Left lung (tissue), 10 donors: ENCODE results near the gene CCDC6. TPM values are rescaled to one million over a fixed set of nuclear protein-coding genes. Genes with fewer than 3 reads are reported as not detected.

Experiments
- ATAC-seq: fragments of 200-7000 bp; cut with Tn5 transposase; one replicate; pipeline ENCODE4 v1.9.1; 2020; ENCODE audit warnings: moderate library complexity
- DNase-seq, 4 donors: peaks; one replicate each; pipeline ENCODE4 v3.0.0-alpha.2; 2013 to 2020
- H3K27ac ChIP-seq, 2 donors: fragments of 200-600 bp; sonication (generic) in 1 of 2; one replicate each; pipeline versions ENCODE4 v1.5.0 to v1.8.0; 2020 to 2021
- H3K27me3 ChIP-seq, 2 donors: fragments of 200-600 bp; sonication (generic) in 1 of 2; one replicate each; pipeline versions ENCODE4 v1.5.0 to v1.8.0; 2020 to 2021
- H3K36me3 ChIP-seq, 2 donors: fragments of 200-600 bp; sonication (generic) in 1 of 2; one replicate each; pipeline versions ENCODE4 v1.5.0 to v1.8.0; 2020 to 2021
- H3K4me1 ChIP-seq, 2 donors: fragments of 200-600 bp; one replicate each; pipeline ENCODE4 v1.8.0; 2021
- H3K4me3 ChIP-seq, 2 donors: fragments of 200-600 bp; sonication (generic) in 1 of 2; one replicate each; pipeline versions ENCODE4 v1.5.0 to v1.8.0; 2020 to 2021; ENCODE audit warnings: mild to moderate bottlenecking in 1 of 2
- H3K9me3 ChIP-seq, 2 donors: fragments of 200-600 bp; sonication (generic) in 1 of 2; one replicate each; pipeline versions ENCODE4 v1.5.0 to v1.8.0; 2020 to 2021
- CTCF ChIP-seq, 2 donors: fragments of 200-600 bp; sonication (generic) in 1 of 2; IDR thresholded peaks; one replicate each; pipeline versions ENCODE4 v1.5.0 to v1.8.0; 2021; ENCODE audit warnings: antibody characterized with exemption in 2 of 2
- intact Hi-C, 2 donors: fragments of 100-400 bp; cut with DNase I; formaldehyde crosslinking; loops; one replicate each; pipeline versions ENCODE4 v1.11.2 to v1.14.2; 2022
- polyA plus RNA-seq, 6 donors: library from polyadenylated mRNA; unstranded; fragments of 120-200 nt; gene quantifications; one replicate each; pipeline ENCODE4 v1.2.1, GENCODE V29; 2013; ENCODE audit not compliant: insufficient read length in 6 of 6
- total RNA-seq, 2 donors: library from RNA; stranded (reverse); fragmentation: NEBNext Ultra II Directional; extraction: Animal tissue kit (Norgen Biotek cat#: 25700); gene quantifications; one replicate each; pipeline ENCODE4 v1.2.1, GENCODE V29; 2021
- donor health status: DM: no; HTN: yes; CAD: no.
- donor health status: DM: no; HTN: no; CAD: no.

Gene CCDC6
- total and polyA plus RNA-seq, 8 donors = 32.1 to 76.6 (median 44.4) TPM

DNA sequence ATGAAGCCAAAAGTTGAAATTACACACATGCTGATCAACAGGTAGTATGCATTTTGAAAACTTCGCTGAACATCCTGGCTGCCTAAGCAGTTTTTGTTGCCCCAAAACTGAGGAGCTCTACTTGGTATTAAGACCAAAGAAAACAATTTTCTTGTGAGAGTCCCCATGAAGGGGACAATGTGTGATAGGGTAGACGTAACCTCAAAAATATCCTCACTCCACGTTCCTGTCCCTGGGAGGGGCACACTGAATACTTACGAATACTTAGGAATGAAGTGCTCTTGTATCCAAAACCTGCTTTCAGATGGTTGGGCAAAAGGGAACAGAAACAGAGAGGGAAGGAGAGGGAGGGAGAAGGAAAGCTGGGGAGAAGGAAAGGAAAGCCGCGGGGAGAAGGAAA, 24.7 kb downstream of the CCDC6 start:
- Histone ChIP-seq H3K27ac (peak overlapping the region; percentile 48 to 66), H3K4me1 (peaks cover 13 to 51% of the 10 kb centered on the region in 2 donors), H3K36me3 (no peaks in the 10 kb centered on the region), H3K9me3 (no peaks in the 10 kb centered on the region), H3K27me3 (no peaks in the 10 kb centered on the region), H3K4me3 (no peak overlapping the region)
- intact Hi-C loops = no loop called here
- DNase-seq (peak in 1 of 4 donors; percentile 46), ATAC-seq (peak; percentile 86)
- no peak for TF ChIP-seq CTCF (IDR thresholded peaks at IDR 0.05)

DNA sequence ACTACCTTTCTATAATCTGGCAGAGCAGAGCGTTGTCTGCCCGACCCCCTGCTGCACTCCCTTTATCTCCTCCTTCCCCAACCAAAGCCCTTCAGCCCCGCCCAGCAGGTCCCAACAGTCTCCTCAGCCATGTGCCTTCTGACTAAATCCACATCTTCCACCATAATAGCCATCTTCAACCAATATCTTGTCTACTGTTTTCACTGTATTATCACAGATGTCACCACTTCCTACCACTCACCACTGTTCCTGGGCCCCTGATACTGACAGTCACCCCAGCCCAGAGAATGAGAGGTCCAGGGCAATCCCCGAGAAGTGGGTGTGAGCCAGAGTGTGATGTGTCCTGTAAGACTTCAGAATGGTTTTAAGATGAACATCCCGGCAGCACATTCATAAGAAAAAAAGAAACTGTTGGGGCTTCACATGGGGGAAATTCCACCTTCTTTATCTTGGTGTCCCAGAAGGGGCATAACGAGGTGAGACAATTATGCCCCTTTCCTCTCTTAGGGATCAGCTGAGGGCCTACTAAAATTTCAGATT, 25.3 kb downstream of the CCDC6 start:
- TF ChIP-seq CTCF (IDR thresholded peaks at IDR 0.05) = no peak
- DNase-seq (no peak), ATAC-seq (no peak)
- Histone ChIP-seq H3K27me3 (no peaks in the 10 kb centered on the region), H3K27ac (peak overlapping the region; percentile 48 to 66), H3K9me3 (no peaks in the 10 kb centered on the region), H3K36me3 (no peaks in the 10 kb centered on the region), H3K4me3 (no peak overlapping the region), H3K4me1 (peaks cover 7 to 45% of the 10 kb centered on the region in 2 donors)
- intact Hi-C loops = no loop called here

- peaks cover 5 to 37% of the 10 kb centered on the region in 2 donors for H3K4me1 ChIP-seq
- H3K27ac ChIP-seq = no peak overlapping the region
- H3K27me3 ChIP-seq = no peaks in the 10 kb centered on the region
- H3K36me3 ChIP-seq = no peaks in the 10 kb centered on the region
- DNase-seq (no peak), ATAC-seq (no peak)
- no peaks in the 10 kb centered on the region for H3K9me3 ChIP-seq
- no peak overlapping the region for H3K4me3 ChIP-seq
- no peak for TF ChIP-seq CTCF (IDR thresholded peaks at IDR 0.05)
- intact Hi-C loops = no loop called here
Measured at GRCh38 chr10:59880019-59880717, 26.2 kb downstream of the CCDC6 start.

- no peak overlapping the region for H3K27ac ChIP-seq
- ATAC-seq = no peak
- peaks cover 5 to 29% of the 10 kb centered on the region in 2 donors for H3K4me1 ChIP-seq
- intact Hi-C loops = no loop called here
- H3K4me3 ChIP-seq = no peak overlapping the region
- DNase-seq = no peak
- no peaks in the 10 kb centered on the region for H3K36me3 ChIP-seq
- no peak for TF ChIP-seq CTCF (IDR thresholded peaks at IDR 0.05)
- H3K27me3 ChIP-seq = no peaks in the 10 kb centered on the region
- H3K9me3 ChIP-seq = no peaks in the 10 kb centered on the region
Measured at GRCh38 chr10:59879363-59879913, 26.9 kb downstream of the CCDC6 start.

DNA sequence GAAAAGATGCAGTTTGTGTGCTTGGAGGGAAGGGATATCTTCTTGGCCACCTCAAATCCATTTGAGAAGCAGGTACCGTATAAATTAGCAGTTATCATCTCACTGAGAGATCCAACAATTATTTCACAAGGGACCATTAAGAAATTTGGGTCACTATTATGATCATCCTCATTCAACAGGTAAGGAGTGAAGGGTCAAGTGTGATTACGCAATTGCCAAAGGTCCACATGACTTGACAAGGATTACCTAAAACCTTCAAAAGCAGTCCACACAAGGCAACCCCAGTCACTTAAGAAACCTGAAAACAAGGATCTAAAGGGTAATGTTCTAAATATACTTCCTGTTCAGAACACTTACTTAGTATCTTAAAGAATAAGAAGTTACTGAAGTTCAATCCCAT, 27.4 kb downstream of the CCDC6 start:
- ATAC-seq (peak; percentile 47), DNase-seq (no peak)
- TF ChIP-seq CTCF (IDR thresholded peaks at IDR 0.05) = no peak
- Histone ChIP-seq H3K4me3 (no peak overlapping the region), H3K9me3 (no peaks in the 10 kb centered on the region), H3K4me1 (peaks cover 5 to 27% of the 10 kb centered on the region in 2 donors), H3K36me3 (no peaks in the 10 kb centered on the region), H3K27ac (no peak overlapping the region), H3K27me3 (no peaks in the 10 kb centered on the region)
- intact Hi-C loops = no loop called here
